Lung (tissue), 12 donors: ENCODE data around the gene BPIFB1. TPM values are rescaled to one million over a fixed set of nuclear protein-coding genes. Genes with fewer than 3 reads are reported as not detected.

Source experiments
- ATAC-seq: fragments of 200-7000 bp; cut with Tn5 transposase; one replicate; pipeline ENCODE4 v1.9.1; 2020; ENCODE audit warnings: moderate number of reproducible peaks; ENCODE audit not compliant: insufficient read depth, low FRiP score
- DNase-seq, 3 donors: peaks; one replicate each; pipeline ENCODE4 v3.0.0-alpha.2; 2013 to 2017
- H3K27ac ChIP-seq, 2 donors: one replicate each; pipeline ENCODE4 v1.5.1; 2013; ENCODE audit warnings: mild to moderate bottlenecking in 2 of 2, moderate library complexity in 2 of 2, control low read depth in 1 of 2, inconsistent platforms in 1 of 2, low read depth in 1 of 2, low read length in 1 of 2
- H3K27me3 ChIP-seq, 3 donors: one replicate each; pipeline ENCODE4 v1.5.1; 2013; ENCODE audit warnings: low read length in 2 of 3; ENCODE audit not compliant: control insufficient read depth in 3 of 3, insufficient read depth in 3 of 3
- H3K36me3 ChIP-seq, 4 donors: one replicate each; pipeline ENCODE4 v1.5.1; 2013; ENCODE audit warnings: low read length in 4 of 4, mild to moderate bottlenecking in 1 of 4, moderate library complexity in 1 of 4; ENCODE audit not compliant: control insufficient read depth in 4 of 4, insufficient read depth in 4 of 4
- H3K4me1 ChIP-seq, 5 donors: one replicate each; pipeline ENCODE4 v1.5.1; 2013; ENCODE audit warnings: low read length in 5 of 5, mild to moderate bottlenecking in 2 of 5, moderate library complexity in 1 of 5; ENCODE audit not compliant: control insufficient read depth in 5 of 5, insufficient read depth in 5 of 5
- H3K4me3 ChIP-seq: one replicate; pipeline ENCODE4 v1.5.1; 2013; ENCODE audit warnings: mild to moderate bottlenecking, control low read depth, moderate library complexity
- H3K9ac ChIP-seq, 2 donors: one replicate each; pipeline ENCODE4 v1.5.1; 2013; ENCODE audit warnings: low read length in 2 of 2, control low read depth in 1 of 2; ENCODE audit not compliant: insufficient read depth in 1 of 2
- H3K9me3 ChIP-seq, 4 donors: one replicate each; pipeline ENCODE4 v1.5.1; 2013; ENCODE audit warnings: low read length in 3 of 4, mild to moderate bottlenecking in 1 of 4, moderate library complexity in 1 of 4; ENCODE audit not compliant: control insufficient read depth in 4 of 4, insufficient read depth in 3 of 4
- CTCF ChIP-seq: IDR thresholded peaks from 2 replicates; pipeline ENCODE4 v1.5.1; 2012; ENCODE audit warnings: mild to moderate bottlenecking; ENCODE audit errors: control extremely low read depth, extremely low read depth
- WGBS, 2 donors: extraction: QIAGEN DNeasy Blood & Tissue Kit; methylation state at CpG; one replicate each; pipeline ENCODE4 v1.1.7; 2013; 5-methylcytosine and 5-hydroxymethylcytosine counted together
- polyA plus RNA-seq, 2 donors: library from polyadenylated mRNA; stranded (reverse); fragments of 200-250 nt; gene quantifications; one replicate each; pipeline ENCODE4 v1.2.1, GENCODE V29; 2013
- total RNA-seq, 2 donors: library from RNA; depleted of rRNA in 1 of 2; stranded (reverse); fragments of >200 nt in 1 of 2; gene quantifications; one replicate each; pipeline ENCODE4 v1.2.1, GENCODE V29; 2014 to 2021
- donor health status: control.
- donor health status: control.
- donor health status: Bipolar disorder and iron deficiency.
- donor health status: healthy.
- donor health status: DM: yes; HTN: yes; CAD: no.

BPIFB1 gene
- total and polyA plus RNA-seq, 4 donors = 61.9 to 445 (median 292) TPM

GRCh38 chr20:33280775-33281174, 2.2 kb upstream of the BPIFB1 start:
- no peaks in the 10 kb centered on the region for H3K27me3 ChIP-seq

GRCh38 chr20:33281550-33282146, 1.4 kb upstream of the BPIFB1 start:
- Histone ChIP-seq H3K27ac (no peak overlapping the region), H3K9me3 (no peaks in the 10 kb centered on the region), H3K4me3 (no peak overlapping the region), H3K27me3 (no peaks in the 10 kb centered on the region), H3K36me3 (no peaks in the 10 kb centered on the region), H3K9ac (no peak overlapping the region), H3K4me1 (no peaks in the 10 kb centered on the region)
- no peak for TF ChIP-seq CTCF
- ATAC-seq = no peak
- no peak for DNase-seq
- 66 to 78% methylated on average over 11 of the region's 11 CpGs for whole genome bisulfite sequencing, 2 donors

More at GRCh38 chr20:33280775-33281174, 2.2 kb upstream of the BPIFB1 start:
- H3K9ac ChIP-seq = no peak overlapping the region
- TF ChIP-seq CTCF = no peak
- 95 to 99% methylated on average over 7 of the region's 7 CpGs for WGBS, 2 donors
- no peak for DNase-seq
- no peaks in the 10 kb centered on the region for H3K4me1 ChIP-seq
- ATAC-seq = no peak
- no peak overlapping the region for H3K4me3 ChIP-seq
- no peaks in the 10 kb centered on the region for H3K9me3 ChIP-seq
- no peak overlapping the region for H3K27ac ChIP-seq
- no peaks in the 10 kb centered on the region for H3K36me3 ChIP-seq

GRCh38 chr20:33282196-33282934, 649 bp upstream of the BPIFB1 start:
- no peak for ATAC-seq
- Histone ChIP-seq H3K9me3 (no peaks in the 10 kb centered on the region), H3K36me3 (no peaks in the 10 kb centered on the region), H3K4me3 (no peak overlapping the region), H3K27ac (no peak overlapping the region), H3K27me3 (no peaks in the 10 kb centered on the region), H3K4me1 (no peaks in the 10 kb centered on the region), H3K9ac (no peak overlapping the region)
- no peak for TF ChIP-seq CTCF
- WGBS, 2 donors = 86 to 96% methylated on average over 8 of the region's 8 CpGs
- no peak for DNase-seq
